Measurements from ENCODE around the gene HGFAC. TPM values are rescaled to one million over a fixed set of nuclear protein-coding genes. Genes with fewer than 3 reads are reported as not detected.

Gene HGFAC
- total RNA-seq, 1 experiment from 2014 or later: 0.04 TPM

GRCh38 chr4:3475041-3475712 lies 33.4 kb downstream of the HGFAC start:
- no peak overlapping the region for H3K27ac ChIP-seq (ENCODE audit: low read length)
- ChIA-PET CTCF (no interaction called here), POLR2A (ENCODE audit: unreplicated experiment) (no interaction called here)
- H3K27me3 ChIP-seq (ENCODE audit: low read length): no peaks in the 10 kb centered on the region
- no peak overlapping the region for H2AFZ ChIP-seq (ENCODE audit: low read length)
- H3K4me1 ChIP-seq (ENCODE audit: insufficient read depth, low read length): no peaks in the 10 kb centered on the region
- BruUV-seq (replicated peaks): no TSS peak
- no peak overlapping the region for H3K9ac ChIP-seq (ENCODE audit: low read length)
- no peaks in the 10 kb centered on the region for H3K36me3 ChIP-seq (ENCODE audit: low read depth, low read length)
- no peak for DNase-seq
- no peaks in the 10 kb centered on the region for H3K9me3 ChIP-seq (ENCODE audit: low read length)
- no peaks in the 10 kb centered on the region for H3K9me2 ChIP-seq (replicated peaks; ENCODE audit: low read length)
- no peak for ATAC-seq
- H3K4me2 ChIP-seq (ENCODE audit: low read length): no peak overlapping the region
- no peaks in the 10 kb centered on the region for H3K79me2 ChIP-seq (ENCODE audit: low read length)
- no peak overlapping the region for H3K4me3 ChIP-seq (ENCODE audit: low read length)
- TF ChIP-seq EZH2phosphoT487 (IDR thresholded peaks at IDR 0.05; ENCODE audit: borderline replicate concordance, low read length) (no peak), EZH2 (IDR thresholded peaks at IDR 0.05; ENCODE audit: low read length, unreplicated experiment) (no peak)
- TF ChIP-seq, protein P1, sequence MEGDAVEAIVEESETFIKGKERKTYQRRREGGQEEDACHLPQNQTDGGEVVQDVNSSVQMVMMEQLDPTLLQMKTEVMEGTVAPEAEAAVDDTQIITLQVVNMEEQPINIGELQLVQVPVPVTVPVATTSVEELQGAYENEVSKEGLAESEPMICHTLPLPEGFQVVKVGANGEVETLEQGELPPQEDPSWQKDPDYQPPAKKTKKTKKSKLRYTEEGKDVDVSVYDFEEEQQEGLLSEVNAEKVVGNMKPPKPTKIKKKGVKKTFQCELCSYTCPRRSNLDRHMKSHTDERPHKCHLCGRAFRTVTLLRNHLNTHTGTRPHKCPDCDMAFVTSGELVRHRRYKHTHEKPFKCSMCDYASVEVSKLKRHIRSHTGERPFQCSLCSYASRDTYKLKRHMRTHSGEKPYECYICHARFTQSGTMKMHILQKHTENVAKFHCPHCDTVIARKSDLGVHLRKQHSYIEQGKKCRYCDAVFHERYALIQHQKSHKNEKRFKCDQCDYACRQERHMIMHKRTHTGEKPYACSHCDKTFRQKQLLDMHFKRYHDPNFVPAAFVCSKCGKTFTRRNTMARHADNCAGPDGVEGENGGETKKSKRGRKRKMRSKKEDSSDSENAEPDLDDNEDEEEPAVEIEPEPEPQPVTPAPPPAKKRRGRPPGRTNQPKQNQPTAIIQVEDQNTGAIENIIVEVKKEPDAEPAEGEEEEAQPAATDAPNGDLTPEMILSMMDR (conservative IDR thresholded peaks at IDR 0.05; ENCODE audit: low read depth, low read length): no peak
- no peaks in the 10 kb centered on the region for H3F3A ChIP-seq (ENCODE audit: low read length, unreplicated experiment)
- intact Hi-C loops (cut with micrococcal nuclease): no loop called here
- H4K20me1 ChIP-seq (ENCODE audit: low read length): no peaks in the 10 kb centered on the region

- CTCF ChIA-PET: no interaction called here
- intact Hi-C loops (cut with micrococcal nuclease): no loop called here
- no peak overlapping the region for H3K27ac ChIP-seq (ENCODE audit: low read length)
Observed at GRCh38 chr4:3475713-3476260, 34.0 kb downstream of the HGFAC start.

More at GRCh38 chr4:3475713-3476260, 34.0 kb downstream of the HGFAC start:
- H3F3A ChIP-seq (ENCODE audit: low read length, unreplicated experiment): no peaks in the 10 kb centered on the region
- POLR2A ChIA-PET (ENCODE audit: unreplicated experiment): no interaction called here
- no peaks in the 10 kb centered on the region for H3K27me3 ChIP-seq (ENCODE audit: low read length)
- no peak overlapping the region for H2AFZ ChIP-seq (ENCODE audit: low read length)
- no peaks in the 10 kb centered on the region for H4K20me1 ChIP-seq (ENCODE audit: low read length)
- H3K4me2 ChIP-seq (ENCODE audit: low read length): no peak overlapping the region
- H3K9me3 ChIP-seq (ENCODE audit: low read length): no peaks in the 10 kb centered on the region
- H3K36me3 ChIP-seq (ENCODE audit: low read depth, low read length): no peaks in the 10 kb centered on the region
- H3K79me2 ChIP-seq (ENCODE audit: low read length): no peaks in the 10 kb centered on the region
- no TSS peak for BruUV-seq (replicated peaks)
- no peaks in the 10 kb centered on the region for H3K4me1 ChIP-seq (ENCODE audit: insufficient read depth, low read length)
- DNase-seq: no peak
- no peaks in the 10 kb centered on the region for H3K9me2 ChIP-seq (replicated peaks; ENCODE audit: low read length)
- no peak overlapping the region for H3K4me3 ChIP-seq (ENCODE audit: low read length)
- H3K9ac ChIP-seq (ENCODE audit: low read length): no peak overlapping the region
- ATAC-seq: no peak
- TF ChIP-seq EZH2 (IDR thresholded peaks at IDR 0.05; ENCODE audit: low read length, unreplicated experiment) (no peak), EZH2phosphoT487 (IDR thresholded peaks at IDR 0.05; ENCODE audit: borderline replicate concordance, low read length) (no peak)
- TF ChIP-seq, protein P1 (conservative IDR thresholded peaks at IDR 0.05; ENCODE audit: low read depth, low read length): no peak
